GM21381 (cell line): ENCODE results near the gene GH1.
"Not testable (repeated sequence)": the region's sequence is repeated elsewhere in the genome, so short reads cannot be mapped to it uniquely, and the experiment has no call there.

Experiments
- ATAC-seq: cut with Tn5 transposase; IDR thresholded peaks from one replicate; pipeline ENCODE4 v1.9.1; 2021; ENCODE audit warnings: mild to moderate bottlenecking, moderate library complexity; ENCODE audit not compliant: unreplicated experiment

The GH1 gene

DNA sequence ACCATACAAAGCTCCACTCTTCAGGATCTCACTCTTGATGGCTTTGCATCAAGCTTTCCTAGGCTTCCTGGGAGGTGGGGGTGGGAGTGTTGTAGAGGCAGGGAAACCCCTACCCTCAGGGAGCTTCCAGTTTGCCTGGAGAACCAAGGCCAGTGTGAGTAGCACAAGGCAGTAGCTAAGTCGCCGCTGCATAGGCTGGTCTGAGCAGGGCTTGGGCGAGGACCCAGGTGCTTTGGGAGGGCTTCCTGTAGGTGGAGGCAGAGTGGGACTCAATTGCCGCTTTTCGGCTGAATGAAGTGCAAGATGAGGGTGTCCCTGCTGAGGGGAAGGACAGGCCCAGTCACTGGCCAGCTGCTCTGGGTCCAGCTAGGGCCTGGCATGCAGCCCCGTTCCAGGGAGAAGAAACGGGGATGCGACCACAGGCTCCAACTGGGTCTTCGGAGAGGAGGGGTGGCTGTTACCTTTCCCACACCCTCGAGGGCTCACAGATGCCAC lies 9.6 kb upstream of the GH1 start:
- ATAC-seq: no peak

DNA sequence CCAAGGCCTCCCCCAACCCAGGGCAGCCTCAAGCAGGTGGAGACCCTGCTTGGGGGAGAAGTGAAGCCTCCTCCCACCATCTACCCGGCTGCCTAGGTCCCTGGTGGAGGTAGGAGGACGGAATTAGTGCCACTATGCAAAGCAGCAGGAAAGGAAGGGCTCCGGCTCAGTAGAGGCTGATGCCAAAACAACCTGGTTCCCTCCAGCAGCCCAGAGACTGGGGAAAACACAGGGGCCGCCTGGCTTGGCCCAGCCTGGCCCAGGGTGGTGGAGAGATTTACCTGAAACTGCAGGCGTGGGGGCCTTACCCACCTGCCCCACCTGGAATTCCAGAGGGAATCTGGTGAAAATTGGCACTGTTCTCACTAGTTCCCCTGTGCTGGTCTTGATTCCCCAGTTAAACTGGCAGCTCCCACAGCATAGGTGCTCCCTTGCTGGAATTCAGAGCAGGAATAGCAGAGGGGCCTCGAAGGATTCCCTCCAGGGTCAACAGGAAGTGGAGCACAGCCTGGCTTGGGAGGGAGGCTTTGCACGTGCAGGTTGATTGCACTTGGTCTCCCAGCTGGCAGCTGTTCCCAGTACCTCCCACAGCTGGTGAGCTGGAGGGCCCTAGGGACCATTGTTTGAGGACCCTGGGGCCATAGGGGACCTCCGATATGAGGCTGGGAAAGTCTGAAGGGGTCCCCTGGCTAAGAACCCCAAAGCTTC lies 9.0 kb upstream of the GH1 start:
- no peak for ATAC-seq

DNA sequence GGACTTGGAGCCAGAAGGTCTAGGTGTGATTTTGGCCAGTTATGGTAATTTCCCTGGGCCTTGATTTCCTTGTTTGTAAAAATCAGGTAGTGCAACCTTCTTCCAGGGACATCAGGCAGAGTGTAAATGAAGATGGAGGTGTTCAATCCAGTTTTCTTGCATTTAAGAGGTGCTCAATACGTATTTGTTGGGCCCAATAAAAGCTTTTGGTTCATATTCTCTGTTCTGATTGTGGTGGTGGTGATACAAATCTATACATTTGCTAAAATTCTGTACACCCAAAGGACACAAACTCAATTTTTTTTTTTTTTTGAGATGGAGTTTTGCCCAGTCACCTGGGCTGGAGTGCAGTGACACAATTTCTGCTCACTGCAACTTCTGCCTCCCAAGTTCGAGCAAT lies 7.5 kb upstream of the GH1 start:
- ATAC-seq: no peak

DNA sequence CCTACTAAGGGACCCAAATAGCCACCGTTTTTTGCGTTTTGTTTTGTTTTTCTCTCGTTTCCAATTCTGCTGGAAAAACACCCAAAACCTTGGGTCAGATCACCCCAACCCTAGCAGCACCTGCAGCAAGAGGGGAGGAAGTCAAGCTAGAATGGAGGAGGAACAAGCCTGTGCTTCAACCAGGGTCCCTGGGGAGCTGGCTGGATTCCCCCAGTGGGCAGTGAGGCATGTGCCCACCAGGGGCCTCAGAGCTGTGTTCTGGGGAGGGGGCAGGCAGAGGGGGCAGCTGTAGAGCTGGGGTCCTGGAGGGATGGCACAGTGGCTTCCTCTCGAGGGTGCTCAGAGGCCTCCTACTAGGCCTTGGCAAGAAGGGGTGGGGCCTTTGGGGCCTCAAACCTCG lies 7.0 kb upstream of the GH1 start:
- no peak for ATAC-seq

DNA sequence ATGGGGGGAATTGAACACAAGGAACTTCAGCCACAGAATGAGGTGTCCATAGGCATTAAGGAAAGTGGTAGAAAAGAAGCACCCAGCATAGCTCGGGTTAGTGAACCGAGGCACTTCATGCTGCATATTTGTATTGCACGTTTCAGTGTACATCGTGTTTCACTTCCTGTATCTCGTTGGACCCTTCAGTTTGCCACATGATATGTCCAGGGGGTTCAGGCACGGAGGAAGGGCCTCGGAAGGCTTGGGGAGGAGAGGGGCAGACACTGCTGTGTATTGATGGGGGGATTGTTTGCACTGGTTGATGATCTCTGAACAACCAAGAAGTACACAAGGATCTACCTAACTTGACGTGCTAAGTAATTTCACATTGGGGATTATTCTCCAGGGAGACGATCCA lies 3.8 kb upstream of the GH1 start:
- peak; percentile 47 for ATAC-seq

DNA sequence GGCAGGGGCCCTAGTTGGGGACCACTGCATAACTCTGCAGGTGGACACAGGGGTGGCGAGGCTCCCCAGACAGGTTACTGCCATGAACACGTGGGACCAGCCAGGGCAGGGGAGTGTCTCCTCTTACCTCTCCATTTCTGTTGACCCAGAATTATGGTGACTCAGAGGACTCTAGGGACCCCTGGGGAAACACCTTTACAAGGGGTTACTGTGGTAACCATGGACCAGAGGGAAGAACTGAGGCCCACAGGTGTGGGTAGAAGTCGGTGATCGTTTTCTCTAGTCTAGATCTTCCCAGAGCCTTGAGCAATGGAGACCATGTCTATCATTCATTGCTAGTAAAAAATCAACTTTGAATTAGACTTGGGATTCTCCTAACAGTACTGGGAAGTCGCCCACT lies 2.1 kb upstream of the GH1 start:
- ATAC-seq: not testable (repeated sequence)

DNA sequence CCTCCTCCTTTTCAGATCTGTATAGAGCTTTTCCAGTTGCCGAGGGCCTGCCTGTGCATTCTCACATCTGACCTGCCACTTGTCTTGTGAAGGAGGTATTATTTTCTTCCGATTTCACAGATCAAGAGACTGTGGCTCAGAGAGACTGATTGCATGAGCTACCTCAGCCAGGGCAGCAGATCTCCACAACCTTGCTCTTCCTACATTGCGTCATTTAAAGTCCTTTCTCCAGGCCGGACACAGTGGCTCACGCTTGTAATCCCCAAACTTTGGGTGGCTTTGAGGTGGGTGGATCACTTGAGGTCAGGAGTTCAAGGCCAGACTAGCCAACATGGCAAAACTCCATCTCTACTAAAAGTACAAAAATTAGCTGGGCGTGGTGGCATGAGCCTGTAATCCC lies 1.4 kb upstream of the GH1 start:
- not testable (repeated sequence) for ATAC-seq

DNA sequence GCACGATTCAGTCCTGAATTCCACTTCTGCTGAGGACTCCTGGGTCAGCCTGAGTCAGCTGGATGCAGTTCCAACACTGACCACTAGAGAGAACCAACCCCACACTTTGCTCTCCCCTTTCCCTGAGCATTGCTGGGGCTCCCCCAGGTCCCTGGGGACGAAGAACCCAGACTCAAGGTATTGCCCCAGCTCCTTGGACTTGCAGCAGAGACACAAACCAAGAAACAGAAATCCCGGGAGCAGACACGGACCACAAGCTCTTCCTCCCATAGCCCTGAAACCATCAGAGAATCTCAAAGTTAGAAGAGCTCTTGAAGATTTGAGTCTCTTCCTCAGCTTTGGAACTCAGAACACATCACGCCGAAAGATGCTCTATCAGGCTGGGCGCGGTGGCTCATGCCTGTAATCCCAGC lies 678 bp upstream of the GH1 start:
- ATAC-seq: no peak

DNA sequence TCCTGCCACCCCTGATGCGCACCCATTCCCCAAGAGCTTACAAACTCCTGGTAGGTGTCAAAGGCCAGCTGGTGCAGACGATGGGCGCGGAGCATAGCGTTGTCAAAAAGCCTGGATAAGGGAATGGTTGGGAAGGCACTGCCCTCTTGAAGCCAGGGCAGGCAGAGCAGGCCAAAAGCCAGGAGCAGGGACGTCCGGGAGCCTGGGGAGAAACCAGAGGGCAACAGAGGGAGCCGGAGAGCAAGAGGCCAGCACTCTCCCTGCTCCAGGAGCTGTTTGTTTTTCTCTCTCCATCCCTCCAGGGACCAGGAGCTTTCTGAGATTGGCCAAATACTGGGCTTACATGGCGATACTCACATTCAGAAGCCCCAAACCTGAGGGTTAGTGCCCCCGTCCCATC lies 334 bp downstream of the GH1 start:
- no peak for ATAC-seq

DNA sequence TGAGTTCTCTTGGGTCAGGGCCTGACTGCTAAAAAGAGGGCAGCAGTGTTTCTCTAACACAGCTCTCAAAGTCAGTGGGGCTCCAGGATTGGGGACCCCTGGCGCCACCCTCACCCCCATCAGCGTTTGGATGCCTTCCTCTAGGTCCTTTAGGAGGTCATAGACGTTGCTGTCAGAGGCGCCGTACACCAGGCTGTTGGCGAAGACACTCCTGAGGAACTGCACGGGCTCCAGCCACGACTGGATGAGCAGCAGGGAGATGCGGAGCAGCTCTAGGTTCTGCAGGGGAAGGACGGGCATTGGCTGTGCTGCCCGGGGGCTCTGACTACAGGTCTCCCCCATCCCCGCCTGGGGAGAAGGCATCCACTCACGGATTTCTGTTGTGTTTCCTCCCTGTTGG lies 993 bp downstream of the GH1 start:
- ATAC-seq: no peak

DNA sequence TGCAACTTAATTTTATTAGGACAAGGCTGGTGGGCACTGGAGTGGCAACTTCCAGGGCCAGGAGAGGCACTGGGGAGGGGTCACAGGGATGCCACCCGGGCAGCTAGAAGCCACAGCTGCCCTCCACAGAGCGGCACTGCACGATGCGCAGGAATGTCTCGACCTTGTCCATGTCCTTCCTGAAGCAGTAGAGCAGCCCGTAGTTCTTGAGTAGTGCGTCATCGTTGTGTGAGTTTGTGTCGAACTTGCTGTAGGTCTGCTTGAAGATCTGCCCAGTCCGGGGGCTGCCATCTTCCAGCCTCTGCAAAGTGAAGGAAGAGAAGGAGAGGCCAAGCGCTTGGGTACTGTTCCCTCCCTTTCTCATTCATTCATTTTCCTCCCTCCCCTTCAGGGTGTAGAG lies 1.4 kb downstream of the GH1 start:
- not testable (repeated sequence) for ATAC-seq

DNA sequence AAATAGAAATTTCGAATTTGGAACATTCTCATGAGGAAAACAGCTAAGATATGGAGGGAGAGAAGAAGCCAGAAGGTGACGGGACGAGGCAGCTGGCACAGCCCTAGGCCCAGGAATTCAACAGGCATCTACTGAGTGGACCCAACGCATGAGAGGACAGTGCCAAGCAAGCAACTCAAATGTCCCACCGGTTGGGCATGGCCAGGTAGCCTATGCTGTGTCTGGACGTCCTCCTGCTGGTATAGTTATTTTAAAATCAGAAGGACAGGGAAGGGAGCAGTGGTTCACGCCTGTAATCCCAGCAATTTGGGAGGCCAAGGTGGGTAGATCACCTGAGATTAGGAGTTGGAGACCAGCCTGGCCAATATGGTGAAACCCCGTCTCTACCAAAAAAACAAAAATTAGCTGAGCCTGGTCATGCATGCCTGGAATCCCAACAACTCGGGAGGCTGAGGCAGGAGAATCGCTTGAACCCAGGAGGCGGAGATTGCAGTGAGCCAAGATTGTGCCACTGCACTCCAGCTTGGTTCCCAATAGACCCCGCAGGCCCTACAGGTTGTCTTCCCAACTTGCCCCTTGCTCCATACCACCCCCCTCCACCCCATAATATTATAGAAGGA lies 2.0 kb downstream of the GH1 start:
- ATAC-seq: no peak

DNA sequence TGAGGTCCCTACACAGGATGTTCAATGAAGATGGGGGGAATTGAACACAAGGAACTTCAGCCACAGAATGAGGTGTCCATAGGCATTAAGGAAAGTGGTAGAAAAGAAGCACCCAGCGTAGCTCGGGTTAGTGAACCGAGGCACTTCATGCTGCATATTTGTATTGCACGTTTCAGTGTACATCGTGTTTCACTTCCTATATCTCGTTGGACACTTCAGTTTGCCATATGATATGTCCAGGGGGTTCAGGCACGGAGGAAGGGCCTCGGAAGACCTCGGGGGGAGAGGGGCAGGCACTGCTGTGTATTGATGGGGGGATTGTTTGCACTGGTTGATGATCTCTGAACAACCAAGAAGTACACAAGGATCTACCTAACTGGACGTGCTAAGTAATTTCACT lies 2.9 kb downstream of the GH1 start:
- not testable (repeated sequence) for ATAC-seq

DNA sequence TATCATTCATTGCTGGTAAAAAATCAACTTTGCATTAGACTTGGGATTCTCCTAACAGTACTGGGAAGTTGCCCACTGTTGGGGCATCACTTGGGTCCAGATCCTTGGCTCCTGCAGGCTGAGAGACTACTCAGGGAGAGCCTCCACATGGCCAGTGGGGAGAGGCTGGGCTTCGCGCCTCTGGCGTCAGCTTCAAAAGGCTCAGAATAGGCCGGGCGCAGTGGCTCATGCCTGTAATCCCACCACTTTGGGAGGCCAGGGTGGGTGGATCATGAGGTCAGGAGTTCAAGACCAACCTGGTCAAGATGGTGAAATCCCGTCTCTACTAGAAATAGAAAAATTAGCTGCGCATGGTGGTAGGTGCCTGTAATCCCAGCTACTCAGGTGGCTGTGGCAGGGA lies 4.2 kb downstream of the GH1 start:
- ATAC-seq: no peak

DNA sequence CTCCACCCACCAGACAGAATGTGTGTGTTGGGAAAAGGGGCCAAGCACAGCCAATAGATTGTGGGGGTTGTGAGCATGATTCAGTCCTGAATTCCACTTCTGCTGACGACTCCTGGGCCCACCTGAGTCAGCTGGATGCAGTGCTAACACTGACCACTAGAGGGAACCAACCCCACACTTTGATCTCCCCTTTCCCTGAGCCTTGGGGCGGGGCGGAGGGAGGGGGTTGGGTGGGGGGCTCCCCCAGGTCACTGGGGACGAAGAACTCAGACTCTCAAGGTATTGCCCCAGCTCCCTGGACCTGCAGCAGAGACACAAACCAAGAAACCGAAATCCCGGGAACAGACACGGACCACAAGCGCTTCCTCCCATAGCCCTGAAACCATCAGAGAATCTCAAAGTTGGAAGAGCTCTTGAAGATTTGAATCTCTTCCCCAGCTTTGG lies 7.0 kb downstream of the GH1 start:
- no peak for ATAC-seq

DNA sequence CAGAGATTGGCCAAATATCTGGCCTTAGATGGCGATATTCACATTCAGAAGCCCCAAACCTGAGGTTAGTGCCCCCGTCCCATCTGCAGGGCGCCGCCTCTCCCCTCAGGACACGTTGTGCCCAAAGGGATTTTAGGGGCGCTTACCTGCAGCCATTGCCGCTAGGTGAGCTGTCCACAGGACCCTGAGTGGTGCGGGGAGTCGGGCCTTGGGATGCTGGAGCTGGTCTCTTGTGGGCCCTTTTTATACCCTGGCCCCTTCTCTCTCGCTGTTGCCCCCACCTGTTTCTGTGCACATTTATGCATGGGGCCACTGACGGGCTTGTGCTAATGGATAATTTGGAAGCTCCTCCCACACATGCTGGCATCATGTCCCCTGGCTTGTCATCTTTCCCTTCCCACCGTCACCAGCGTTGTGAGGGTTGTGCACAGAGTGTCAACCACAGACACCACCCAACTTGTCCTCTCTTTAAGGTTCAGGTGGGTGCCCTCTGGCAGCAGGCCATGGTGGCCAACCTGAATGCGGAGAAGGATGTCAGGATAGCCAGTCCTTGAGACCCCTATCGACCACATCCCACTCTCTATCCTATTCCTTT lies 7.5 kb downstream of the GH1 start, which contains the start of gene CSHL1:
TSS of gene CSHL1 (minus strand) at position 218 of the 595 bp plus-strand sequence. CDS start at position 156, 62 bp downstream.
- ATAC-seq: no peak

DNA sequence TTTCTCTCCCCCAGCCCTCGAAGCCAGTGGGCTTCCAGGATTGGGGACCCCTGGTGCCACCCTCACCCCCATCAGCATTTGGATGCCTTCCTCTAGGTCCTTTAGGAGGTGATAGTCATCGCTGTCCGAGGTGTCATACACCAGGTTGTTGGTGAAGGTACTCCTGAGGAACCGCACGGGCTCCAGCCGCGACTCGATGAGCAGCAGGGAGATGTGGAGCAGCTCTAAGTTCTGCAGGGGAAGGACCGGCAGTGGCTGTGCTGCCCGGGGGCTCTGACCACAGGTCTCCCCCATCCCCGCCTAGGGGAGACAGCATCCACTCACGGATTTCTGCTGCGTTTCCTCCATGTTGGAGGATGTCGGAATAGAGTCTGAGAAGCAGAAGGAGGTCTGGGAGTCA lies 8.5 kb downstream of the GH1 start:
- ATAC-seq: no peak

DNA sequence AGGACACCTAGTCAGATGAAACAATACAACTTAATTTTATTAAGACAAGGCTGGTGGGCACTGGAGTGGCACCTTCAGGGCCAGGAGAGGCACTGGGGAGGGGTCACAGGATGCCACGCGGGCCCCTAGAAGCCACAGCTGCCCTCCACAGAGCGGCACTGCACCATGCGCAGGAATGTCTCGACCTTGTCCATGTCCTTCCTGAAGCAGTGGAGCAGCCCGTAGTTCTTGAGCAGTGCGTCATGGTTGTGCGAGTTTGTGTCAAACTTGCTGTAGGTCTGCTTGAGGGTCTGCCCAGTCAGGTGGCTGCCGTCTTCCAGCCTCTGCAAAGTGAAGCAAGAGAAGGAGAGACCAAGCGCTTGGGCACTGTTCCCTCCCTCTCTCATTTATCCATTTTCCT lies 9.1 kb downstream of the GH1 start:
- ATAC-seq: not testable (repeated sequence)

DNA sequence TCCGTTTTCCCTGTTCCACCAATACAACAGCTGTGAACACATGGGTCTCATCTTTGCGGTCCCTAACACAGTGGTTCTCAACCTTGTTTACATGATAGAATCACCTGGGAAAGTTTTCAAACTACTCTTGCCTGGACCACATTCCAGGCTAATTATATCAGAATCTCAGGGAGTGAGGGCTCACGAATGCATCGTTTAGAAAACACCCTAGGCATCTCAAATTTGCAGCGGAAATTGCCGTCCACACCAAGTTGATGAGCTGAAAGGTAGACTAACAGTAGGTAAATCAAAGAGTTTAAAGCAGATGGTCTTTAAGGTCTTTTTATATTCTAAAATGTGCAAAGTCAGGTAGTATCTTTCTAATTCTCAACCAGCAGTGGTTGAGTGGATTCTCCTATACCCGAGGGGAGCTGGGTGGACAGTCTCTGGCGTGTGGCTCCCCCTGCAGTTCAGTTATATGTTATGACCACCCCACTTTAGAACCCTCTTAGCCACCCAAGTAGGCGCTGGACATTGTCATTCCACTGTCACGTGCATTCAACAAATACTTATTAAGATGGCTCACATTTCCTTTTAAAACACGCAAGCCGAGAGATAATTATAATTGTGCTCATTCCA lies 11.4 kb downstream of the GH1 start:
- not testable (repeated sequence) for ATAC-seq

DNA sequence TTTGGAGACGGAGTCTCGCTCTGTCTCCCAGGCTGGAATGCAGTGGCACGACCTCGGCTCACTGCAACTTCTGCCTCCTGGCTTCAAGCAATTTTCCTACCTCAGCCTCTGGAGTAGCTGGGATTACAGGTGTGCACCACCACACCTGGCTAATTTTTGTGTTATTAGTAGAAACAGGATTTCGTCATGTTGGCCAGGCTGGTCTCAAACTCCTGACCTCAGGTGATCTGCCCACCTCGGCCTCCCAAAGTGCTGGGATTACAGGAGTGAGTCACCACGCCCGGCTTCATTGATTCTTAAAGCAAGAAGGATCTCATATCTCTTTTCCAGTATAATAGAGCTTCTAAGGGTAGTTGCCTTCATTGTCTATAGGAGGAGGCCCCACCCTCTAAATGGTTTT lies 13.8 kb downstream of the GH1 start:
- not testable (repeated sequence) for ATAC-seq

DNA sequence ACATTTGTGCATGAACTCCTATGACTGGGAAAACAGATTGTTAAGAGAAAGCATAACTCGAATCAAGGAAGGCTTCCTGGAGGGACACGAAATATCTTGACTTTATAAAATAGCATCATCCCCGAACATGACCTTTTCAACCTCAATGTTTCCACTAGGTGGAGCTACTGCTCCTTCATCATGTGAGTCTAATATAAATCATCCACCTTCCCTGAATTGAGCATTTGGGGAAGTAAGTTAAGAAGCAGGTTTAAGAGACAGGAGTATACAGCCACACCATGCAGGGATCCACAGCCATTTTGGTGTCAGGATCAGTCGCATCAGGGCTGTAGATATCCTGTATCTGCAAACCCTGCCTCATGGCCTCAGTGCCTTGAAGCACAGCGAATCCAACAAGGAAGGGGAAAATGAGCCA lies 14.8 kb downstream of the GH1 start:
- not testable (repeated sequence) for ATAC-seq

DNA sequence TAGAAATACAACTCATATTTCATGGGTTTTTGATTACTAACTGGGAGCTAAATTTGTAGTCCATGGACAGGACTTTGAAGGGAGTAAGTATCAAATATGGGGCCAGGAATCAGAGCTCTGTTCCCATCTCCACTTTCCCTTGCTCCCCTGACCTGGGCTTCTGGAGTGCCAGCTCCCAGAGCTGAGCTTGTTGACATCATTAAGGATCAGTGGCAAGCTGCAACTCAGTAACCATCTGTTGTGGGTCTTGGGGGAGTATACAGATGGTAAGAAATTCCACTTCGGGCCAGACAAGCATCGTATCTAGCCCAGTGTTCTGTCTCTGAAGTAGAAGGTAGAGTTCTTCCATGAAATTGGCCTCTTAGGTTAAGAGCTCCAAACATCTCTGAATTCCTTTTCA lies 16.7 kb downstream of the GH1 start:
- not testable (repeated sequence) for ATAC-seq
